ENCODE results near the gene GNRHR.
"Not testable (repeated sequence)": the region's sequence is repeated elsewhere in the genome, so short reads cannot be mapped to it uniquely, and the experiment has no call there.

The GNRHR gene

GRCh38 chr4:67727124-67727850 lies 26.9 kb downstream of the GNRHR start:
- DNase-seq (ENCODE audit: low read depth): no peak

GRCh38 chr4:67725981-67726380 lies 28.2 kb downstream of the GNRHR start:
- DNase-seq (ENCODE audit: low read depth): no peak

GRCh38 chr4:67725132-67725531 lies 29.1 kb downstream of the GNRHR start:
- no peak for DNase-seq (ENCODE audit: low read depth)

GRCh38 chr4:67723949-67724348 lies 30.2 kb downstream of the GNRHR start:
- no peak for DNase-seq (ENCODE audit: low read depth)

- DNase-seq (ENCODE audit: low read depth): no peak
Observed at GRCh38 chr4:67723341-67723740, 30.8 kb downstream of the GNRHR start.

GRCh38 chr4:67721770-67722597 lies 32.2 kb downstream of the GNRHR start:
- DNase-seq (ENCODE audit: low read depth): no peak

- no peak for DNase-seq (ENCODE audit: low read depth)
Observed at GRCh38 chr4:67721315-67721769, 32.8 kb downstream of the GNRHR start.

GRCh38 chr4:67719953-67720617 lies 34.1 kb downstream of the GNRHR start:
- no peak for DNase-seq (ENCODE audit: low read depth)

- no peak for DNase-seq (ENCODE audit: low read depth)
Observed at GRCh38 chr4:67718848-67719247, 35.3 kb downstream of the GNRHR start.

- no peak for DNase-seq (ENCODE audit: low read depth)
Observed at GRCh38 chr4:67717586-67717985, 36.6 kb downstream of the GNRHR start.

GRCh38 chr4:67714955-67715354 lies 39.2 kb downstream of the GNRHR start:
- DNase-seq (ENCODE audit: low read depth): no peak

GRCh38 chr4:67714248-67714583 lies 40.0 kb downstream of the GNRHR start:
- no peak for DNase-seq (ENCODE audit: low read depth)

- no peak for DNase-seq (ENCODE audit: low read depth)
Observed at GRCh38 chr4:67713529-67714247, 40.5 kb downstream of the GNRHR start.

GRCh38 chr4:67712650-67713528 lies 41.3 kb downstream of the GNRHR start:
- no peak for DNase-seq (ENCODE audit: low read depth)

GRCh38 chr4:67712000-67712625 lies 42.1 kb downstream of the GNRHR start:
- DNase-seq (ENCODE audit: low read depth): no peak

- not testable (repeated sequence) for DNase-seq (ENCODE audit: low read depth)
Observed at GRCh38 chr4:67706682-67707081, 47.5 kb downstream of the GNRHR start.

GRCh38 chr4:67704843-67705242 lies 49.3 kb downstream of the GNRHR start:
- no peak for DNase-seq (ENCODE audit: low read depth)

GRCh38 chr4:67702166-67702565 lies 52.0 kb downstream of the GNRHR start:
- DNase-seq (ENCODE audit: low read depth): no peak

- no peak for DNase-seq (ENCODE audit: low read depth)
Observed at GRCh38 chr4:67701517-67701850, 52.7 kb downstream of the GNRHR start.

GRCh38 chr4:67700738-67701516 lies 53.3 kb downstream of the GNRHR start, which contains the start of gene UBA6:
UBA6 (minus strand) TSS chr4:67701155; CDS start chr4:67701119, 36 bp downstream.
- DNase-seq (ENCODE audit: low read depth): peak; percentile 92

All from stimulated activated CD8-positive, alpha-beta memory T cell treated with anti-CD3 and anti-CD28 coated beads, Interleukin-15, amount 100 ng/mL, for 1 hour (primary cell).